ENCODE results near the gene RPL35. TPM values are rescaled to one million over a fixed set of nuclear protein-coding genes. Genes with fewer than 3 reads are reported as not detected.

The RPL35 gene
- total RNA-seq, 4 donors from 2014 or later, result 2,721 to 5,210 (median 3,159) TPM

DNA sequence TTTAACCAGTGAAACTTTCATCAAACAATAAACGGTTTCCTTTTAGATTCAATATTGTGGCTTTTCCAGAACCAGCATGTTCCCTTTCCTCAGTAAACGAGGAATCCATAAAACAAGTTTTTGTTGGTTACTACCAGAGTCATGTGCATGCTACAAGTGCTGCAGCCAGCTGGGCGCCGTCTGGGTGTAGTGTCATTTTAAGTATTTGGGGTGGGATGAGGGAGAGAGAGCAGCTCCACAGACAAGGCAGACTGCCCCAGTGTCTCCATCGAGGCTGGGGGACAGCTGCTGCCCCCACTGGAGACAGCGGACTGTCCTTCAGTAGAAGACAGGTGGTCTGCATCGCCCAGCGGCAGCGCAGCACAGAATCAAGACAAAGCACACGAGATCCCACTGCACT lies 17.5 kb upstream of the RPL35 start:
- DNase-seq (ENCODE audit: low spot score in 2 of 2), result no peak
- H3K4me3 ChIP-seq (ENCODE audit: low read depth, poor library complexity, severe bottlenecking), result no peak overlapping the region
- no peak for TF ChIP-seq POLR2A (IDR thresholded peaks at IDR 0.05)
- TF ChIP-seq, protein P1, sequence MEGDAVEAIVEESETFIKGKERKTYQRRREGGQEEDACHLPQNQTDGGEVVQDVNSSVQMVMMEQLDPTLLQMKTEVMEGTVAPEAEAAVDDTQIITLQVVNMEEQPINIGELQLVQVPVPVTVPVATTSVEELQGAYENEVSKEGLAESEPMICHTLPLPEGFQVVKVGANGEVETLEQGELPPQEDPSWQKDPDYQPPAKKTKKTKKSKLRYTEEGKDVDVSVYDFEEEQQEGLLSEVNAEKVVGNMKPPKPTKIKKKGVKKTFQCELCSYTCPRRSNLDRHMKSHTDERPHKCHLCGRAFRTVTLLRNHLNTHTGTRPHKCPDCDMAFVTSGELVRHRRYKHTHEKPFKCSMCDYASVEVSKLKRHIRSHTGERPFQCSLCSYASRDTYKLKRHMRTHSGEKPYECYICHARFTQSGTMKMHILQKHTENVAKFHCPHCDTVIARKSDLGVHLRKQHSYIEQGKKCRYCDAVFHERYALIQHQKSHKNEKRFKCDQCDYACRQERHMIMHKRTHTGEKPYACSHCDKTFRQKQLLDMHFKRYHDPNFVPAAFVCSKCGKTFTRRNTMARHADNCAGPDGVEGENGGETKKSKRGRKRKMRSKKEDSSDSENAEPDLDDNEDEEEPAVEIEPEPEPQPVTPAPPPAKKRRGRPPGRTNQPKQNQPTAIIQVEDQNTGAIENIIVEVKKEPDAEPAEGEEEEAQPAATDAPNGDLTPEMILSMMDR (IDR thresholded peaks at IDR 0.05), result no peak
- intact Hi-C loops (cut with DNase I; ENCODE audit: low total_unique reads), result no loop called here
- 72 to 80% methylated on average over 10 of the region's 10 CpGs for WGBS, 2 donors

DNA sequence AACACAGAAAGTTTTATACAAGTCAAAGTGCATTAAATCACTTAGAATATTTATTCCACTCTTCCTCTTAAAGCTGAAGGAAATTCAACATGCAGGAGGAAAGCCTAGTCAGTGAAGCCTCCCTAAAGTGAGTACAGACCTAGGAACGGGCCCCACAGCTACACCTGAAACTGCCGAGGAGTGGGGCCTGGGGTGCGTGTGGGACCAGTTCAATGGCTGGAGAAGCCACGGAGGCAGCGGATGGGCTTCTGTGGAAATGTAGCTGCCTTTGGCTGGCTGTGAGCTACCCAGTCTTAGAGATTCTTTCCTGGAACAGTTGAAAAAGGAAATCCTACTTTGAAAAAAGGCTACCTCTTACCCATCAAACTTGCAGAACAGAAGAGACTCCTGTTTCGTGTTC lies 16.8 kb upstream of the RPL35 start:
- WGBS, 2 donors, result 86 to 89% methylated on average over 6 of the region's 6 CpGs
- intact Hi-C loops (cut with DNase I; ENCODE audit: low total_unique reads), result no loop called here
- H3K4me3 ChIP-seq (ENCODE audit: low read depth, poor library complexity, severe bottlenecking), result no peak overlapping the region
- DNase-seq (ENCODE audit: low spot score in 2 of 2), result no peak
- no peak for TF ChIP-seq POLR2A (IDR thresholded peaks at IDR 0.05)
- TF ChIP-seq, protein P1 (IDR thresholded peaks at IDR 0.05), result no peak

DNA sequence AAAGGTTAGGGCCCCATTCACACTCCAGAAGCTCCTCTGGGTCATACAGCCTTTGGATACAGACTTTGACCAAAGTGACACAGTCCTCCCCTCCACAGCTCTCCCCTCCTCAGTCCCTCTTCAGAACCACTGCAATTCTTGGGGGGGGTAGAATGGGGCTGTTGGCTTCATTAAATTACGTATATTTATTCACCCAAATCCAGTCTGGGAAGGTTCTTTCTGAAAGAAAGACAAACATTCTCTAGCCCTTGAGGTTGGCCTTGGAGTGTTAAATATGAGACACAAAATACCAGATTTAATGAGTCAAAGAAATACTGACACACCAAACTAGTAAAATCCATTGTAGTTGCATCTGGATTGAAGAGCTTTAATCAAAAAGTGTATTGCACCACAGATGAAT lies 16.3 kb upstream of the RPL35 start:
- 86 to 88% methylated on average over 1 of the region's 1 CpG for WGBS, 2 donors
- intact Hi-C loops (cut with DNase I; ENCODE audit: low total_unique reads), result no loop called here
- TF ChIP-seq, protein P1 (IDR thresholded peaks at IDR 0.05), result no peak
- TF ChIP-seq POLR2A (IDR thresholded peaks at IDR 0.05), result no peak
- DNase-seq (ENCODE audit: low spot score in 2 of 2), result no peak
- H3K4me3 ChIP-seq (ENCODE audit: low read depth, poor library complexity, severe bottlenecking), result no peak overlapping the region

DNA sequence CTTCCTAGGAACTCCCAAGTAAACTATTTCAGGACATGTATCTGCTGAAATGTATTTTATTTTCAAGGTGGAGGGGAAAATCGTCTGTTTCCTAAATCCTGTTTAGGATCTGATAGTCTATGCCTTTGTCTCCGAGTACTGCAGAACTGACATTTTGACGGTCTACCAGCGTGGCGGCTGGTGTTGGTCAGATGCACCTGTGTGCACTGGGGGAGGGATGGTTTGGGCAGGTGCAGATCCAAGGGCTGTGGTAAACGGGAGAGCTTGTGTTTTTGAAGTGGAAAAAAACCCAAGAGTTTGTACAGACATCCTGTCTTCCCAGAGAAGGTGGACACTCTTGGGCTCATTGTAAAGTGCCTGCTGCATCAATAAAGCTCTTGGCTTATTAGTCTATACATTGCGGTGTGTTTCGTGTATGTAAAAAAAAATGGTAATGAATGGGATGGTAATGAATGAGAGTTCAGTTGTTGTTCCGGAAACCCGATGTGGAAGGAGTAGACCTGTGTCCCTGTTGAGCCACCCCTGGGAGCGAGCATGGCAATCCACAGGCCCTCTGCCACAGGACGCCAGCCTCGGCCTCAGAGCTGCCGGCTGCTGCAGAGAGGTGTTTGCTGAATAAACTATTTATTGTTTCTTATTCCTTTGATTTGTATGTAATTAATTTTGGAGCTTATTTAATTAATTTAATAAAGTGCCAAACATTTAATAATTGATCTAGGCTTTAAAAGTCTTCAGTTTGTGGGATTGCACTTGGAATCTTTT lies 15.4 kb upstream of the RPL35 start:
- no peak for DNase-seq (ENCODE audit: low spot score in 2 of 2)
- TF ChIP-seq POLR2A (IDR thresholded peaks at IDR 0.05), result no peak
- TF ChIP-seq, protein P1 (IDR thresholded peaks at IDR 0.05), result no peak
- 81 to 84% methylated on average over 14 of the region's 14 CpGs for WGBS, 2 donors
- intact Hi-C loops (cut with DNase I; ENCODE audit: low total_unique reads), result no loop called here
- no peak overlapping the region for H3K4me3 ChIP-seq (ENCODE audit: low read depth, poor library complexity, severe bottlenecking)

- no peak for TF ChIP-seq POLR2A (IDR thresholded peaks at IDR 0.05)
- TF ChIP-seq, protein P1 (IDR thresholded peaks at IDR 0.05), result no peak
- H3K4me3 ChIP-seq (ENCODE audit: low read depth, poor library complexity, severe bottlenecking), result no peak overlapping the region
- DNase-seq (ENCODE audit: low spot score in 2 of 2), result no peak
- intact Hi-C loops (cut with DNase I; ENCODE audit: low total_unique reads), result no loop called here
- 88 to 90% methylated on average over 6 of the region's 6 CpGs for WGBS, 2 donors
These were observed 13.7 kb upstream of the RPL35 start for GRCh38 chr9:124875501-124875900.

DNA sequence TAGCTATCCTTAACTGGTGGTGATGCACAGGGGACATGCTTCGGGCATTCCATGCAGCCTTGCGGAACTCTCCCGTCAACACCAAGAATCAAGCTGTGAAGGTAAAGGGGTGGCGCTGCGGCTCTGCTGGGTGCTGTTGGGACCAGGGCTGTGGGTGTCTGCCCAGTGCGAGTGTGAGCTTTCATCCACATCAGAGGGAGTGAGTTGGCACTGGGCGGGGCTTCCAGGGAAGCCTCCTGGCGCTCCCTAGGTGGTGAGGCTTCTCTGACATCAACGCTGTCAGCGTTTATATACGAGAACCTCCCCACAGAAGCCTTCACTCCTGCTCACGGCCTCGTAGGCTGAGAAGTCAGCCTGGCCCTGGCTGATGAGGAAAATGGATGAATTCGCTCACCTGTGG lies 11.9 kb upstream of the RPL35 start:
- DNase-seq (ENCODE audit: low spot score in 2 of 2), result no peak
- intact Hi-C loops (cut with DNase I; ENCODE audit: low total_unique reads), result no loop called here
- no peak overlapping the region for H3K4me3 ChIP-seq (ENCODE audit: low read depth, poor library complexity, severe bottlenecking)
- WGBS, 2 donors, result 61 to 64% methylated on average over 14 of the region's 14 CpGs
- no peak for TF ChIP-seq POLR2A (IDR thresholded peaks at IDR 0.05)
- TF ChIP-seq, protein P1 (IDR thresholded peaks at IDR 0.05), result no peak

Data from lower leg skin (tissue), 4 donors.